CD8-positive, alpha-beta memory T cell (primary cell): ENCODE data around the gene TSEN54. TPM values are rescaled to one million over a fixed set of nuclear protein-coding genes. Genes with fewer than 3 reads are reported as not detected.

Experiments
- CTCF ChIA-PET: fragments of 350-600 bp; sonication (Branson Sonifier 250); formaldehyde crosslinking; loops from one replicate; lab custom pipeline; 2021; ENCODE audit warnings: antibody characterized with exemption; lab: Charles Lee
- POLR2A ChIA-PET: fragments of 350-600 bp; sonication (Branson Sonifier 250); formaldehyde crosslinking; loops from one replicate; lab custom pipeline; 2021; ENCODE audit warnings: antibody characterized with exemption; lab: Charles Lee
- DNase-seq, 5 donors: peaks; one replicate each; pipeline versions ENCODE4 v3.0.0 to v3.0.0-alpha.2; 2020 to 2022; ENCODE audit warnings: mixed read lengths in 1 of 5
- H3K27ac ChIP-seq: one replicate; pipeline ENCODE4 v1.7.0; 2013; ENCODE audit warnings: low read depth, mild to moderate bottlenecking, low read length, moderate library complexity
- H3K27me3 ChIP-seq: 2 replicates; pipeline ENCODE4 v1.7.0; 2013; ENCODE audit warnings: low read length, mild to moderate bottlenecking; ENCODE audit not compliant: insufficient read depth, poor library complexity, severe bottlenecking
- H3K36me3 ChIP-seq: 2 replicates; pipeline ENCODE4 v1.7.0; 2013; ENCODE audit warnings: mild to moderate bottlenecking, low read length, moderate library complexity; ENCODE audit not compliant: insufficient read depth
- H3K4me1 ChIP-seq: 2 replicates; pipeline ENCODE4 v1.7.0; 2013; ENCODE audit warnings: mild to moderate bottlenecking, low read length, moderate library complexity; ENCODE audit not compliant: insufficient read depth
- H3K4me3 ChIP-seq: 2 replicates; pipeline ENCODE4 v1.7.0; 2013; ENCODE audit warnings: mild to moderate bottlenecking, low read length
- H3K9me3 ChIP-seq: 2 replicates; pipeline ENCODE4 v1.7.0; 2013; ENCODE audit warnings: mild to moderate bottlenecking, low read length
- H3K27ac Mint-ChIP-seq, 8 donors: one replicate each; pipeline ENCODE4 v1.8.0; 2020 to 2021; ENCODE audit warnings: mixed read lengths in 8 of 8, mild to moderate bottlenecking in 6 of 8, inconsistent platforms in 3 of 8, moderate library complexity in 3 of 8
- H3K27me3 Mint-ChIP-seq, 2 donors: one replicate each; pipeline ENCODE4 v1.8.0; 2020 to 2021; ENCODE audit warnings: mixed read lengths in 2 of 2, mild to moderate bottlenecking in 1 of 2, moderate library complexity in 1 of 2
- H3K36me3 Mint-ChIP-seq, 3 donors: one replicate each; pipeline ENCODE4 v1.8.0; 2020 to 2021; ENCODE audit warnings: mixed read lengths in 3 of 3, inconsistent platforms in 1 of 3, mild to moderate bottlenecking in 1 of 3
- H3K4me1 Mint-ChIP-seq, 3 donors: one replicate each; pipeline ENCODE4 v1.8.0; 2020 to 2021; ENCODE audit warnings: mixed read lengths in 3 of 3, inconsistent platforms in 1 of 3, mild to moderate bottlenecking in 1 of 3
- H3K4me3 Mint-ChIP-seq, 7 donors: one replicate each; pipeline ENCODE4 v1.8.0; 2020 to 2021; ENCODE audit warnings: mixed read lengths in 7 of 7, mild to moderate bottlenecking in 6 of 7, moderate library complexity in 4 of 7, inconsistent platforms in 2 of 7
- H3K9me3 Mint-ChIP-seq, 5 donors: one replicate each; pipeline ENCODE4 v1.8.0; 2020 to 2022; ENCODE audit warnings: mixed read lengths in 5 of 5, mild to moderate bottlenecking in 3 of 5, moderate library complexity in 2 of 5, inconsistent platforms in 1 of 5
- polyA plus RNA-seq: library from polyadenylated mRNA; unstranded; fragments of 300-500 nt; fragmentation: Illumina TruSeq; gene quantifications from one replicate; pipeline ENCODE4 v1.2.3, GENCODE V29; 2021
- total RNA-seq, 2 experiments: library from RNA; stranded (reverse); gene quantifications; one replicate each; pipeline ENCODE4 v1.2.3, GENCODE V29; 2021

Gene TSEN54
- total and polyA plus RNA-seq, 3 experiments from 2014 or later = 49.7 to 152 (median 56.9) TPM

- CTCF ChIA-PET = no interaction called here
- Histone ChIP-seq H3K4me1 (no peaks in the 10 kb centered on the region), H3K4me3 (no peak overlapping the region), H3K9me3 (no peaks in the 10 kb centered on the region), H3K36me3 (no peaks in the 10 kb centered on the region), H3K27me3 (no peaks in the 10 kb centered on the region), H3K27ac (no peak overlapping the region)
- Mint-ChIP-seq H3K27ac (no peak overlapping the region), H3K9me3 (no peaks in the 10 kb centered on the region), H3K36me3 (peaks cover 0 to 37% (median 6%) of the 10 kb centered on the region in 3 donors), H3K27me3 (no peaks in the 10 kb centered on the region), H3K4me3 (no peak overlapping the region), H3K4me1 (no peaks in the 10 kb centered on the region)
- POLR2A ChIA-PET = no interaction called here
- no peak for DNase-seq
Observed at GRCh38 chr17:75570772-75571171, 54.4 kb downstream of the TSEN54 start.

- H3K27me3 ChIP-seq = no peaks in the 10 kb centered on the region
- H3K4me1 Mint-ChIP-seq = no peaks in the 10 kb centered on the region
- no peaks in the 10 kb centered on the region for H3K4me1 ChIP-seq
- no peak overlapping the region for H3K4me3 Mint-ChIP-seq
- DNase-seq = no peak
- no peaks in the 10 kb centered on the region for H3K27me3 Mint-ChIP-seq
- H3K36me3 Mint-ChIP-seq = peaks cover 0 to 32% (median 6%) of the 10 kb centered on the region in 3 donors
- peak overlapping the region; percentile 27 for H3K27ac ChIP-seq
- H3K4me3 ChIP-seq = no peak overlapping the region
- no peaks in the 10 kb centered on the region for H3K9me3 Mint-ChIP-seq
- ChIA-PET POLR2A (no interaction called here), CTCF (no interaction called here)
- H3K9me3 ChIP-seq = no peaks in the 10 kb centered on the region
- no peaks in the 10 kb centered on the region for H3K36me3 ChIP-seq
- no peak overlapping the region for H3K27ac Mint-ChIP-seq
Observed at GRCh38 chr17:75571197-75571884, 55.0 kb downstream of the TSEN54 start.

GRCh38 chr17:75571885-75572215 lies 55.5 kb downstream of the TSEN54 start:
- Histone ChIP-seq H3K4me1 (no peaks in the 10 kb centered on the region), H3K9me3 (no peaks in the 10 kb centered on the region), H3K4me3 (no peak overlapping the region), H3K27me3 (no peaks in the 10 kb centered on the region), H3K36me3 (no peaks in the 10 kb centered on the region), H3K27ac (peak overlapping the region; percentile 27)
- ChIA-PET POLR2A (no interaction called here), CTCF (no interaction called here)
- Mint-ChIP-seq H3K9me3 (no peaks in the 10 kb centered on the region), H3K4me3 (no peak overlapping the region), H3K27me3 (no peaks in the 10 kb centered on the region), H3K27ac (peak overlapping the region in 1 of 8 donors; percentile 79), H3K36me3 (peaks cover 0 to 27% (median 2%) of the 10 kb centered on the region in 3 donors), H3K4me1 (no peaks in the 10 kb centered on the region)
- no peak for DNase-seq

DNA sequence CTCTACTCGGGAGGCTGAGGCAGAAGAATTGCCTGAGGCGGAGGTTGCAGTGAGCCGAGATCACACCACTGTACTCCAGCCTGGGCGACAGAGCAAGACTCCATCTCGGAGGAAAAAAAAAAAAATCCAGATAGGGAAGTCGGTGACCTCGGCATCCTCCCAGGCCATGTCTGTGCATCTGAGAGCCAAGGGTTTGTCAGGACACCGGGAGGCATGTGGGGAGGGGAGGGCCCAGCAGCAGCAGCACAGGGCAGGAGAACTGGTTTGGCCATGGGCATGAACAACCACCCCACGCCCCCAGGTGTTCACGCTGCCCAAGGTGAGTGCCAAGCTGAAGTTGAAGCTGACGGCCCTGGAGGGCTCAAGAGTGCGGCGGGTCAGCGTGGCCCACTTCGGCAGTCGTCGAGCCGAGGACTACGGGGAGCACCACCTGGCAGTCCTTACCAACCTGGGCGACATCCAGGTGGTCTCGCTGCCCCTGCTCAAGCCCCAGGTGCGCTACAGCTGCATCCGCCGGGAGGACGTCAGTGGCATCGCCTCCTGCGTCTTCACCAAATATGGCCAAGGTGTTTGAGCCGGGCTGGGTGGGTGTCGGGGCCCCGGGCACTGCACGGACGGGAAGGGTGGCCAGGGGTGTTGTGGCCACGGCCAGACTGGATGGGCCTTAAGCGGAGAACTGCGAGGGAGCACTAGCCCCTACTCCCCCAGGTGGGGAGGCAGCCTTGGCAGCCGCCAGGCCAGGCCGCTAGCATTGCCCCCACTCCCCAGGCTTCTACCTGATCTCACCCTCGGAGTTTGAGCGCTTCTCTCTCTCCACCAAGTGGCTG lies 56.6 kb downstream of the TSEN54 start:
- H3K27me3 ChIP-seq = no peaks in the 10 kb centered on the region
- no peak overlapping the region for H3K27ac ChIP-seq
- H3K36me3 Mint-ChIP-seq = peaks cover 0 to 23% (median 2%) of the 10 kb centered on the region in 3 donors
- ChIA-PET CTCF (no interaction called here), POLR2A (no interaction called here)
- H3K27me3 Mint-ChIP-seq = no peaks in the 10 kb centered on the region
- no peaks in the 10 kb centered on the region for H3K4me1 Mint-ChIP-seq
- no peaks in the 10 kb centered on the region for H3K4me1 ChIP-seq
- no peak overlapping the region for H3K4me3 Mint-ChIP-seq
- no peak overlapping the region for H3K4me3 ChIP-seq
- no peaks in the 10 kb centered on the region for H3K9me3 Mint-ChIP-seq
- DNase-seq = no peak
- H3K9me3 ChIP-seq = no peaks in the 10 kb centered on the region
- peak overlapping the region in 1 of 8 donors; percentile 38 for H3K27ac Mint-ChIP-seq
- no peaks in the 10 kb centered on the region for H3K36me3 ChIP-seq

GRCh38 chr17:75573540-75573957 lies 57.2 kb downstream of the TSEN54 start:
- no peak for DNase-seq
- ChIA-PET POLR2A (no interaction called here), CTCF (no interaction called here)
- H3K4me3 ChIP-seq = no peak overlapping the region
- no peaks in the 10 kb centered on the region for H3K9me3 Mint-ChIP-seq
- H3K27ac ChIP-seq = no peak overlapping the region
- H3K36me3 Mint-ChIP-seq = peaks cover 0 to 19% (median 2%) of the 10 kb centered on the region in 3 donors
- H3K27ac Mint-ChIP-seq = no peak overlapping the region
- no peaks in the 10 kb centered on the region for H3K9me3 ChIP-seq
- no peaks in the 10 kb centered on the region for H3K4me1 Mint-ChIP-seq
- H3K4me3 Mint-ChIP-seq = no peak overlapping the region
- H3K4me1 ChIP-seq = no peaks in the 10 kb centered on the region
- no peaks in the 10 kb centered on the region for H3K27me3 Mint-ChIP-seq
- no peaks in the 10 kb centered on the region for H3K27me3 ChIP-seq
- no peaks in the 10 kb centered on the region for H3K36me3 ChIP-seq

DNA sequence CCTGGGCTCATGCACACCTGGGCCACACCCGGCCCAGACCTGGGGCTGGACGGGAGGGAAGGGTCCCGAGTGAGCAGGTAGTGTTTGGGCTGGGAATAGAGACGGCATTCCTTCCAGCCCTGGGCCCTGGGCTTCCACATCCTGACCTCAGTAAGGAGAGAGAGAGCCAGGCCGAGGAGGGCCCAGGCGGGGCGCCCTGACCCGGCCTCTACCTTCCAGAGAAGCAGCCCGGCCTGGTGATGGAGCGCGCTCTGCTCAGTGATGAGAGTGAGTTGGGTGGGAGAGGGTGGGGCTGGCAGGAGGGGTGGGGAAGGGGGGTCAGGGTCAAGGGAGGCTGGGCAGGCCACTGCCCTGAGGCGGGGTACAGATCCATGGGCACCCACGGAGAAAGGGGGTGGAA lies 57.7 kb downstream of the TSEN54 start:
- Histone ChIP-seq H3K27me3 (no peaks in the 10 kb centered on the region), H3K36me3 (no peaks in the 10 kb centered on the region), H3K4me1 (no peaks in the 10 kb centered on the region), H3K4me3 (no peak overlapping the region), H3K9me3 (no peaks in the 10 kb centered on the region), H3K27ac (no peak overlapping the region)
- Mint-ChIP-seq H3K27ac (no peak overlapping the region), H3K4me1 (no peaks in the 10 kb centered on the region), H3K36me3 (peaks cover 0 to 19% (median 2%) of the 10 kb centered on the region in 3 donors), H3K27me3 (no peaks in the 10 kb centered on the region), H3K4me3 (no peak overlapping the region), H3K9me3 (no peaks in the 10 kb centered on the region)
- POLR2A ChIA-PET = no interaction called here
- CTCF ChIA-PET = no interaction called here
- DNase-seq = no peak

Other genes starting within 250 kb of the TSEN54 start
- 10 to 100 TPM; 38.5 to 40.4 TPM for gene MIF4GD, start 245.3 kb upstream of the TSEN54 start, total RNA-seq
- 108 TPM for gene MIF4GD, start 245.3 kb upstream of the TSEN54 start, polyA plus RNA-seq
- gene SLC25A19, start 227.1 kb upstream of the TSEN54 start, total RNA-seq = 100 to 1,000 TPM; 119 to 126 TPM
- gene SLC25A19, start 227.1 kb upstream of the TSEN54 start, polyA plus RNA-seq = 15.5 TPM
- gene GRB2, start 110.8 kb upstream of the TSEN54 start, total RNA-seq = 100 to 1,000 TPM; 180 to 189 TPM
- 158 TPM for gene GRB2, start 110.8 kb upstream of the TSEN54 start, polyA plus RNA-seq
- 10 to 100 TPM; 63.3 to 66.0 TPM for gene TMEM94, start 59.9 kb upstream of the TSEN54 start, total RNA-seq
- gene TMEM94, start 59.9 kb upstream of the TSEN54 start, polyA plus RNA-seq = 18.8 TPM
- gene CASKIN2, start 991 bp upstream of the TSEN54 start, total RNA-seq = 10 to 100 TPM in 1 of 2 experiments, 1 to 10 TPM in 1; 6.9 to 11.1 TPM
- 0.15 TPM for gene CASKIN2, start 991 bp upstream of the TSEN54 start, polyA plus RNA-seq
- gene LLGL2, start 9.2 kb downstream of the TSEN54 start, total RNA-seq = 10 to 100 TPM; 17.1 to 17.8 TPM
- gene LLGL2, start 9.2 kb downstream of the TSEN54 start, polyA plus RNA-seq = 39.5 TPM
- 10 to 100 TPM; 26.1 to 33.3 TPM for gene MYO15B, start 71.3 kb downstream of the TSEN54 start, total RNA-seq
- 1.6 TPM for gene MYO15B, start 71.3 kb downstream of the TSEN54 start, polyA plus RNA-seq
- under 1 TPM in 1 of 2 experiments, not detected in 1; 0.20 TPM for gene SMIM5, start 116.9 kb downstream of the TSEN54 start, total RNA-seq
- 0.13 TPM for gene SMIM5, start 116.9 kb downstream of the TSEN54 start, polyA plus RNA-seq
- 10 to 100 TPM; 28.5 to 30.3 TPM for gene RECQL5, start 150.6 kb downstream of the TSEN54 start, total RNA-seq
- gene RECQL5, start 150.6 kb downstream of the TSEN54 start, polyA plus RNA-seq = 16.0 TPM
- gene SAP30BP, start 150.8 kb downstream of the TSEN54 start, total RNA-seq = 100 to 1,000 TPM in 1 of 2 experiments, 10 to 100 TPM in 1; 98.0 to 111 TPM
- 87.5 TPM for gene SAP30BP, start 150.8 kb downstream of the TSEN54 start, polyA plus RNA-seq
- gene ITGB4, start 204.9 kb downstream of the TSEN54 start, total RNA-seq = 1 to 10 TPM; 1.8 to 2.1 TPM
- gene ITGB4, start 204.9 kb downstream of the TSEN54 start, polyA plus RNA-seq = 1.5 TPM
- 10 to 100 TPM; 33.2 to 39.7 TPM for gene GALK1, start 248.7 kb downstream of the TSEN54 start, total RNA-seq
- gene GALK1, start 248.7 kb downstream of the TSEN54 start, polyA plus RNA-seq = 19.7 TPM